WTC11 (cell line): Measurements from ENCODE around the gene MYH9. TPM values are rescaled to one million over a fixed set of nuclear protein-coding genes. Genes with fewer than 3 reads are reported as not detected.

Experiments
- ATAC-seq: fragments of 200-7000 bp; cut with Tn5 transposase; 2 replicates; pipeline ENCODE4 v1.10.0; 2021; ENCODE audit warnings: mild to moderate bottlenecking, moderate library complexity
- CTCF ChIA-PET: fragments of 300-600 bp; sonication (Branson Sonifier 250); formaldehyde crosslinking; loops from one replicate; lab custom pipeline; 2021; ENCODE audit warnings: antibody characterized with exemption; lab: Charles Lee
- POLR2A ChIA-PET: fragments of 350-600 bp; sonication (Branson Sonifier 250); formaldehyde crosslinking; loops from one replicate; lab custom pipeline; 2021; ENCODE audit warnings: antibody characterized with exemption; lab: Charles Lee
- DNase-seq: peaks from one replicate; pipeline ENCODE4 v3.0.0; 2021; ENCODE audit warnings: low spot score
- H3K27ac Mint-ChIP-seq: 2 replicates; pipeline ENCODE4 v1.8.0; 2021; ENCODE audit warnings: mixed read lengths
- H3K27me3 Mint-ChIP-seq: 2 replicates; pipeline ENCODE4 v1.8.0; 2021; ENCODE audit warnings: low read depth, mild to moderate bottlenecking, moderate library complexity, mixed read lengths
- H3K36me3 Mint-ChIP-seq: 2 replicates; pipeline ENCODE4 v1.8.0; 2021; ENCODE audit warnings: mixed read lengths
- H3K4me1 Mint-ChIP-seq: 2 replicates; pipeline ENCODE4 v1.8.0; 2022; ENCODE audit warnings: mixed read lengths
- H3K4me3 Mint-ChIP-seq: 2 replicates; pipeline ENCODE4 v1.8.0; 2021; ENCODE audit warnings: mild to moderate bottlenecking, moderate library complexity, mixed read lengths
- H3K9me3 Mint-ChIP-seq: 2 replicates; pipeline ENCODE4 v1.8.0; 2021; ENCODE audit warnings: mixed read lengths
- AR ChIP-seq: fragments of 250-450 bp; sonication (Bioruptor Pico); IDR thresholded peaks from 2 replicates; pipeline ENCODE4 v1.9.0; 2021; ENCODE audit warnings: mild to moderate bottlenecking
- ARID4B ChIP-seq: sonication (generic); formaldehyde crosslinking; IDR thresholded peaks from 2 replicates; pipeline ENCODE4 v1.8.0; 2023; ENCODE audit warnings: missing genetic modification reagents, mild to moderate bottlenecking, borderline replicate concordance
- CREB1 ChIP-seq: sonication (generic); formaldehyde crosslinking; IDR thresholded peaks from 2 replicates; pipeline ENCODE4 v1.8.0; 2023; ENCODE audit warnings: mild to moderate bottlenecking, missing genetic modification reagents
- ESRRA ChIP-seq: sonication (generic); formaldehyde crosslinking; IDR thresholded peaks from 2 replicates; pipeline ENCODE4 v1.8.1; 2022; ENCODE audit warnings: mild to moderate bottlenecking, missing genetic modification reagents, borderline replicate concordance
- GABPB1 ChIP-seq: sonication (generic); formaldehyde crosslinking; IDR thresholded peaks from 2 replicates; pipeline ENCODE4 v1.8.1; 2023; ENCODE audit warnings: mild to moderate bottlenecking, missing genetic modification reagents
- GTF2I ChIP-seq: fragments of 250-450 bp; sonication (Bioruptor Pico); conservative IDR thresholded peaks from 2 replicates; pipeline ENCODE4 v1.4.0; 2021; ENCODE audit warnings: mild to moderate bottlenecking
- JAZF1 ChIP-seq: fragments of 250-450 bp; sonication (Bioruptor Pico); IDR thresholded peaks from 2 replicates; pipeline ENCODE4 v1.9.0; 2021; ENCODE audit warnings: moderate library complexity, mild to moderate bottlenecking, inconsistent platforms
- KAT7 ChIP-seq: sonication (generic); formaldehyde crosslinking; IDR thresholded peaks from 2 replicates; pipeline ENCODE4 v1.8.1; 2023; ENCODE audit warnings: missing genetic modification reagents, mild to moderate bottlenecking, borderline replicate concordance
- MLX ChIP-seq: sonication (generic); formaldehyde crosslinking; IDR thresholded peaks from 2 replicates; pipeline ENCODE4 v1.8.1; 2023; ENCODE audit warnings: mild to moderate bottlenecking, missing genetic modification reagents, moderate library complexity
- NR3C1 ChIP-seq: sonication (generic); formaldehyde crosslinking; conservative IDR thresholded peaks from 2 replicates; pipeline ENCODE4 v1.8.1; 2023; ENCODE audit warnings: low read depth, mild to moderate bottlenecking, missing genetic modification reagents
- RELA ChIP-seq: sonication (generic); formaldehyde crosslinking; IDR thresholded peaks from 2 replicates; pipeline ENCODE4 v1.8.1; 2022; ENCODE audit warnings: missing genetic modification reagents, mild to moderate bottlenecking, borderline replicate concordance
- RORB ChIP-seq: fragments of 250-450 bp; sonication (Bioruptor Pico); IDR thresholded peaks from 2 replicates; pipeline ENCODE4 v1.9.0; 2021; ENCODE audit warnings: mild to moderate bottlenecking
- SP1 ChIP-seq: sonication (generic); formaldehyde crosslinking; conservative IDR thresholded peaks from 2 replicates; pipeline ENCODE4 v1.8.1; 2022; ENCODE audit warnings: missing genetic modification reagents
- TP53 ChIP-seq: sonication (generic); formaldehyde crosslinking; IDR thresholded peaks from 2 replicates; pipeline ENCODE4 v1.8.1; 2023; ENCODE audit warnings: mild to moderate bottlenecking, missing genetic modification reagents
- ZBTB21 ChIP-seq: sonication (generic); formaldehyde crosslinking; IDR thresholded peaks from 2 replicates; pipeline ENCODE4 v1.8.1; 2023; ENCODE audit warnings: mild to moderate bottlenecking, missing genetic modification reagents, borderline replicate concordance
- ZBTB43 ChIP-seq: sonication (generic); formaldehyde crosslinking; IDR thresholded peaks from 2 replicates; pipeline ENCODE4 v1.8.1; 2023; ENCODE audit warnings: mild to moderate bottlenecking, missing genetic modification reagents
- ZNF219 ChIP-seq: sonication (generic); formaldehyde crosslinking; IDR thresholded peaks from 2 replicates; pipeline ENCODE4 v1.8.0; 2023; ENCODE audit warnings: missing genetic modification reagents, mild to moderate bottlenecking, borderline replicate concordance
- ZNF232 ChIP-seq: sonication (generic); formaldehyde crosslinking; IDR thresholded peaks from 2 replicates; pipeline ENCODE4 v1.8.0; 2022; ENCODE audit warnings: mild to moderate bottlenecking, missing genetic modification reagents
- ZNF317 ChIP-seq: sonication (generic); formaldehyde crosslinking; IDR thresholded peaks from 2 replicates; pipeline ENCODE4 v1.8.1; 2023; ENCODE audit warnings: low read depth, mild to moderate bottlenecking, moderate library complexity, missing genetic modification reagents, borderline replicate concordance
- ZNF425 ChIP-seq: fragments of 250-450 bp; sonication (Bioruptor Pico); conservative IDR thresholded peaks from 2 replicates; pipeline ENCODE4 v1.9.0; 2021; ENCODE audit warnings: mild to moderate bottlenecking
- total RNA-seq: library from RNA; stranded (reverse); gene quantifications from 3 replicates; pipeline ENCODE4 v1.2.3, GENCODE V29; 2021

The MYH9 gene
- total RNA-seq, 1 experiment from 2014 or later = 277 TPM

DNA sequence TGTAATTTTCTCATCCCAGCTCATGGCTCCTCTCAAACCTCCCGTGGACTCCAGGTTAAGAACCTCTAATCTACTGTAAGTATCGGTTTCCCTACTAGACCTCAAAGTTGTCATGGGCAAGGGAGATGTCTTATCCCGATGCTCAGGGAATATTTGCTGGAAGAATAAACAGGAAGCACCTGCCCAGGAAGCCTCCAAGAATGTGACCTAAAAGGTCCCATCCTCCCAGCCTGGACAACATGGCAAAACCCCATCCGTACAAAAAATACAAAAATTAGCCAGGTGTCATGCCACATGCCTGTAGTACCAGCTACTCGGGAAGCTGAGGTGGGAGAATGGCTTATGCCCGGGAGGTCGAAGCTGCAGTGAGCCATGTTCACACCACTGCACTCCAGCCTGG lies 72.4 kb downstream of the MYH9 start (continued):
- TF ChIP-seq ARID4B (CRISPR knock-in tag) = no peak
- no peak for TF ChIP-seq ZNF425 (CRISPR knock-in tag)
- TF ChIP-seq, all 79 proteins: peak for 0

- ChIA-PET CTCF (interaction anchor here (1.2 to 1.3 kb wide), 3 partner anchors 10 to 25 kb away, joined by 4 to 5 read pairs (median 4); no protein-coding TSS in a partner anchor), POLR2A (no interaction called here)
- Mint-ChIP-seq H3K36me3 (peaks cover 71% of the 10 kb centered on the region), H3K4me3 (no peak overlapping the region), H3K27me3 (no peaks in the 10 kb centered on the region), H3K27ac (no peak overlapping the region), H3K4me1 (no peaks in the 10 kb centered on the region), H3K9me3 (no peaks in the 10 kb centered on the region)
- DNase-seq = no peak
- TF ChIP-seq NR3C1 (CRISPR knock-in tag) = no peak
- no peak for TF ChIP-seq ZNF219
- no peak for TF ChIP-seq ZBTB43 (CRISPR knock-in tag)
- no peak for TF ChIP-seq ZBTB21 (CRISPR knock-in tag)
- no peak for TF ChIP-seq SP1
- TF ChIP-seq TP53 = no peak
- TF ChIP-seq KAT7 (CRISPR knock-in tag) = no peak
- no peak for TF ChIP-seq GTF2I (CRISPR knock-in tag)
- TF ChIP-seq RORB (CRISPR knock-in tag) = no peak
- no peak for TF ChIP-seq ZNF317 (CRISPR knock-in tag)
- no peak for TF ChIP-seq GABPB1 (CRISPR knock-in tag)
- TF ChIP-seq CREB1 = no peak
- no peak for TF ChIP-seq JAZF1 (CRISPR knock-in tag)
- TF ChIP-seq AR (CRISPR knock-in tag) = no peak
- no peak for TF ChIP-seq ZNF232 (CRISPR knock-in tag)
- TF ChIP-seq ESRRA = no peak
- TF ChIP-seq MLX = no peak
- no peak for TF ChIP-seq RELA (CRISPR knock-in tag)
- no peak for ATAC-seq
Observed at GRCh38 chr22:36311386-36312085, 76.2 kb downstream of the MYH9 start.
